K562 (cell line): Measurements from ENCODE around the gene LTB4R2. TPM values are rescaled to one million over a fixed set of nuclear protein-coding genes. Genes with fewer than 3 reads are reported as not detected.

ENCODE experiments used
- ARNT ChIP-seq, 2 experiments: fragments of 450-650 bp; IDR thresholded peaks; 2 replicates each; pipeline ENCODE4 v1.6.1; 2016; ENCODE audit warnings: mild to moderate bottlenecking in 1 of 2
- BRD4 ChIP-seq: fragments of 200-600 bp; sonication (generic); IDR thresholded peaks from 2 replicates; pipeline ENCODE4 v1.6.1; 2017; ENCODE audit warnings: inconsistent platforms
- CEBPB ChIP-seq: fragments of 450-650 bp; IDR thresholded peaks from 2 replicates; pipeline ENCODE4 v1.6.1; 2016; ENCODE audit warnings: missing genetic modification characterization, missing compliant biosample characterization
- GATAD2A ChIP-seq: fragments of 450-650 bp; IDR thresholded peaks from 2 replicates; pipeline ENCODE4 v1.6.1; 2017
- HMGN3 ChIP-seq: IDR thresholded peaks from 2 replicates; pipeline ENCODE4 v1.6.1; 2011; ENCODE audit warnings: borderline replicate concordance, low read depth, mild to moderate bottlenecking, mixed read lengths, low read length; ENCODE audit not compliant: insufficient read length; ENCODE audit errors: extremely low read depth
- HNRNPL ChIP-seq: fragments of 200-400 bp; formaldehyde crosslinking; IDR thresholded peaks from 2 replicates; pipeline ENCODE4 v1.6.1; 2017; ENCODE audit warnings: low read depth, mild to moderate bottlenecking, low read length
- MED1 ChIP-seq: sonication (generic); formaldehyde crosslinking; IDR thresholded peaks from 2 replicates; pipeline ENCODE4 v1.8.1; 2023; ENCODE audit warnings: missing genetic modification reagents, borderline replicate concordance
- RB1 ChIP-seq: fragments of 450-650 bp; IDR thresholded peaks from 2 replicates; pipeline ENCODE4 v1.6.1; 2017; ENCODE audit warnings: low read depth, mild to moderate bottlenecking
- RBFOX2 ChIP-seq: fragments of 200-400 bp; formaldehyde crosslinking; IDR thresholded peaks from 2 replicates; pipeline ENCODE4 v1.6.1; 2017; ENCODE audit warnings: low read depth, mild to moderate bottlenecking, low read length, moderate library complexity
- SMAD1 ChIP-seq: fragments of 150-350 bp; IDR thresholded peaks from 2 replicates; pipeline ENCODE4 v1.6.1; 2014; ENCODE audit warnings: low read length, low read depth; ENCODE audit not compliant: partially characterized antibody
- SMARCB1 ChIP-seq: IDR thresholded peaks from 2 replicates; pipeline ENCODE4 v1.6.1; 2011; ENCODE audit warnings: improper control_type of control experiment, low read depth; ENCODE audit not compliant: insufficient read length
- TCF3 ChIP-seq: sonication (generic); formaldehyde crosslinking; IDR thresholded peaks from 2 replicates; pipeline ENCODE4 v1.4.0; 2020; ENCODE audit warnings: mild to moderate bottlenecking, missing genetic modification reagents
- ZBTB1 ChIP-seq: sonication (generic); formaldehyde crosslinking; IDR thresholded peaks from 2 replicates; pipeline ENCODE4 v1.8.1; 2023; ENCODE audit warnings: missing genetic modification reagents, low read depth, mild to moderate bottlenecking, borderline replicate concordance
- ZBTB40 ChIP-seq, 2 experiments: fragments of 450-650 bp in 1 of 2; sonication (generic) in 1 of 2; formaldehyde crosslinking in 1 of 2; IDR thresholded peaks; 2 replicates each; pipeline versions ENCODE4 v1.7.1 to v1.9.0; 2016 to 2022; ENCODE audit warnings: inconsistent platforms in 1 of 2, mild to moderate bottlenecking in 1 of 2, missing genetic modification reagents in 1 of 2
- polyA plus RNA-seq, 8 experiments: library from polyadenylated mRNA; depleted of rRNA in 4 of 8; stranded (reverse) in 5 of 8; unstranded in 3 of 8; fragments of >200 nt; fragmentation: Nextera tagmentation in 2 of 8; fragmentation: Illumina TruSeq in 1 of 8; extraction: Ambion mirVana in 2 of 8; extraction: Trizol in 1 of 8; gene quantifications; 2 replicates each; pipeline versions ENCODE4 v1.2.1 to v1.2.3, GENCODE V29; 2011 to 2014; ENCODE audit warnings: inconsistent platforms in 1 of 8, missing spikeins in 1 of 8
- total RNA-seq, 7 experiments: library from RNA; depleted of rRNA in 6 of 7; stranded (reverse); fragments of >200 nt in 6 of 7; fragmentation: Illumina TruSeq in 2 of 7; extraction: Trizol in 2 of 7; gene quantifications; 2 replicates each; pipeline versions ENCODE4 v1.2.1 to v1.2.3, GENCODE V29; 2011 to 2021; ENCODE audit warnings: low replicate concordance in 1 of 7
- TF ChIP-seq, protein P1 (sequence below): fragments of 250-450 bp; sonication (Bioruptor Pico); IDR thresholded peaks from 2 replicates; pipeline ENCODE4 v1.9.0; 2021; ENCODE audit warnings: mild to moderate bottlenecking
- TF ChIP-seq, protein P2 (sequence below): fragments of 250-450 bp; sonication (Bioruptor Pico); IDR thresholded peaks from 2 replicates; pipeline ENCODE4 v1.4.0; 2020; ENCODE audit warnings: mild to moderate bottlenecking

The LTB4R2 gene
- total and polyA plus RNA-seq, 9 of the 15 experiments (the other 6 are each of a cell fraction or from before 2014, with no cell fraction given) = 0.03 to 11.6 (median 2.8) TPM; not detected in 1

- TF ChIP-seq HNRNPL = 0 out of 2 replicates have a peak, but pooled peaks have one; percentile 26
- TF ChIP-seq ZBTB40 (IDR thresholded peaks at IDR 0.05) = peak; percentile 55; the same call in 1 of the 2 replicates
- TF ChIP-seq ZBTB40 (CRISPR knock-in tag; IDR thresholded peaks at IDR 0.05) = no peak
- TF ChIP-seq HMGN3 = peak; percentile 85
- no peak for TF ChIP-seq GATAD2A
- peak; percentile 95 for TF ChIP-seq RB1
- TF ChIP-seq, protein P1, sequence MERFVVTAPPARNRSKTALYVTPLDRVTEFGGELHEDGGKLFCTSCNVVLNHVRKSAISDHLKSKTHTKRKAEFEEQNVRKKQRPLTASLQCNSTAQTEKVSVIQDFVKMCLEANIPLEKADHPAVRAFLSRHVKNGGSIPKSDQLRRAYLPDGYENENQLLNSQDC (CRISPR knock-in tag) = no peak
- TF ChIP-seq, protein P2, sequence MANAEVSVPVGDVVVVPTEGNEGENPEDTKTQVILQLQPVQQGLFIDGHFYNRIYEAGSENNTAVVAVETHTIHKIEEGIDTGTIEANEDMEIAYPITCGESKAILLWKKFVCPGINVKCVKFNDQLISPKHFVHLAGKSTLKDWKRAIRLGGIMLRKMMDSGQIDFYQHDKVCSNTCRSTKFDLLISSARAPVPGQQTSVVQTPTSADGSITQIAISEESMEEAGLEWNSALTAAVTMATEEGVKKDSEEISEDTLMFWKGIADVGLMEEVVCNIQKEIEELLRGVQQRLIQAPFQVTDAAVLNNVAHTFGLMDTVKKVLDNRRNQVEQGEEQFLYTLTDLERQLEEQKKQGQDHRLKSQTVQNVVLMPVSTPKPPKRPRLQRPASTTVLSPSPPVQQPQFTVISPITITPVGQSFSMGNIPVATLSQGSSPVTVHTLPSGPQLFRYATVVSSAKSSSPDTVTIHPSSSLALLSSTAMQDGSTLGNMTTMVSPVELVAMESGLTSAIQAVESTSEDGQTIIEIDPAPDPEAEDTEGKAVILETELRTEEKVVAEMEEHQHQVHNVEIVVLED (CRISPR knock-in tag) = peak; percentile 85
- no peak for TF ChIP-seq BRD4
- TF ChIP-seq MED1 (CRISPR knock-in tag) = no peak
- TF ChIP-seq RBFOX2 = peak; percentile 91
- no peak for TF ChIP-seq ZBTB1 (CRISPR knock-in tag)
- no peak for TF ChIP-seq ARNT (IDR thresholded peaks at IDR 0.05)
- no peak for TF ChIP-seq SMAD1
- TF ChIP-seq TCF3 = peak; percentile 30
- no peak for TF ChIP-seq SMARCB1
- no peak for TF ChIP-seq CEBPB
Observed at GRCh38 chr14:24271134-24271833, 38.7 kb upstream of the LTB4R2 start, which contains the start of gene RABGGTA (continued).
